Measurements from ENCODE around the gene C1GALT1C1L. TPM values are rescaled to one million over a fixed set of nuclear protein-coding genes. Genes with fewer than 3 reads are reported as not detected.

Gene C1GALT1C1L
- total and polyA plus RNA-seq, 2 of the 4 experiments (the other 2 are of a cell fraction), result 0.36 to 0.63 TPM

DNA sequence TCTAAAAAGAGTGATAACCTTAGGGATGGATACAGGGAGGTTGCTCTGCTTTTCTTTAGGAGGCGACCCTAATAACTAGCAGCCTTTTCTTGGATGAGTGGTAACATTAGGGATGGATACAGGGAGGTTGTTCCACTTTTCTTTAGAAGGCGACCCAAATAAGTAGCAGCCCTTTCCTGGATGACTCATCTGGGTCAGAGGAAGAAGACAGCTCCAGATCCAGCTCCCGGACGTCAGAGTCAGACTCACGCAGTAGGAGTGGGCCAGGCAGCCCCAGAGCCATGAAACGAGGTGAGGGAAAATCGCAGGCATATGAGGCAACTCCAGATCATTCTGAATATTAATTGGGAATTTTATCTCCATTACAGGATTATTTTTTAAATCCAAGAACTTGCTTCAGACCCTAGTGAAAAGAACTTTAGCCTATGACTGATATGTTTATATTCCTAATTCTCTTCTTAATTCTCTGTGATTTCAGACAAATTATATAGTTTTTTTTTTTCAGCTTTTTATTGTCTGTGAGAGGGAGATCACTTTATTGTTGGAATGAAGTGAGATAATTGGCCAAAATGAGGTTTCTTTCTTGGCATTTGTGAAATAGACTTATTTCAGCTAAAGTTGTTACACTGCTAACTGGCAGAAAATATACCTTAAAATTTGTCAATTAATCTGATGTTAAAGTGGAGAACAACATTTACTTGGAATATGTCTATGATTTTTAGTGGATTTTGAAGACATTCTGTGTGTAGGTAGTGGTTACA lies 31.2 kb upstream of the C1GALT1C1L start:
- peaks cover 5% of the 10 kb centered on the region; the same call in 1 of the 2 replicates for H3K4me1 ChIP-seq (ENCODE audit: control insufficient read depth, insufficient read depth, low read length)
- DNase-seq, result peak; percentile 87
- H2AK9ac ChIP-seq (replicated peaks; ENCODE audit: low read depth, low read length, poor library complexity), result no peak overlapping the region
- no CpG with 5 or more reads among the region's 7 CpGs for WGBS, 2 experiments (ENCODE audit: extremely low coverage in 2 of 2, insufficient read length in 1 of 2)
- no peak overlapping the region for H3K27ac ChIP-seq (ENCODE audit: insufficient read depth, low read length)
- no peak overlapping the region for H2BK5ac ChIP-seq (ENCODE audit: low read depth, low read length, poor library complexity, severe bottlenecking)
- H2AK5ac ChIP-seq (ENCODE audit: low read depth, low read length), result no peak overlapping the region
- no peaks in the 10 kb centered on the region for H3K79me1 ChIP-seq (ENCODE audit: low read depth in 1 of 2, low read length in 2 of 2)
- H2AFZ ChIP-seq (replicated peaks; ENCODE audit: low read length, poor library complexity), result peak overlapping the region; percentile 53
- ATAC-seq (ENCODE audit: low read depth), result peak; percentile 91
- no peak overlapping the region for H3K4me3 ChIP-seq (ENCODE audit: insufficient read depth, low read depth, low read length)
- H3K4ac ChIP-seq (ENCODE audit: low read depth, low read length), result no peak overlapping the region
- POLR2A ChIA-PET (ENCODE audit: unreplicated experiment), result no interaction called here
- H4K91ac ChIP-seq (ENCODE audit: insufficient read depth, low read depth, low read length), result no peak overlapping the region
- no peak overlapping the region for H3K14ac ChIP-seq (replicated peaks; ENCODE audit: low read depth, low read length)
- H3K36me3 ChIP-seq (ENCODE audit: control insufficient read depth, insufficient read depth, low read length), result peaks cover 2% of the 10 kb centered on the region; the same call in 1 of the 2 replicates
- CTCF ChIA-PET, result no interaction called here
- no peak overlapping the region for H3K56ac ChIP-seq (ENCODE audit: extremely low read depth, insufficient read depth, low read length)
- H3K18ac ChIP-seq (ENCODE audit: low read depth, low read length), result no peak overlapping the region
- H4K20me1 ChIP-seq (ENCODE audit: insufficient read depth, low read length), result no peaks in the 10 kb centered on the region
- dilution Hi-C loops (cut with HindIII; ENCODE audit: low sequenced_read_pairs, unreplicated experiment), result no loop called here
- in situ Hi-C loops (cut with MboI; ENCODE audit: low sequenced_read_pairs), result no loop called here
- H3K27me3 ChIP-seq (ENCODE audit: control insufficient read depth, insufficient read depth, low read length), result no peaks in the 10 kb centered on the region
- H3K9ac ChIP-seq (ENCODE audit: low read depth, low read length), result no peak overlapping the region
- H4K8ac ChIP-seq (ENCODE audit: low read depth in 2 of 2, low read length in 2 of 2), result no peak overlapping the region
- no peaks in the 10 kb centered on the region for H3K9me1 ChIP-seq (ENCODE audit: insufficient read depth, low read length)
- TF ChIP-seq FOS (IDR thresholded peaks at IDR 0.05; ENCODE audit: low read depth, low read length), result peak; percentile 73
- peak; percentile 67 for TF ChIP-seq CEBPB (IDR thresholded peaks at IDR 0.05; ENCODE audit: low read depth, low read length)
- TF ChIP-seq, protein P1, sequence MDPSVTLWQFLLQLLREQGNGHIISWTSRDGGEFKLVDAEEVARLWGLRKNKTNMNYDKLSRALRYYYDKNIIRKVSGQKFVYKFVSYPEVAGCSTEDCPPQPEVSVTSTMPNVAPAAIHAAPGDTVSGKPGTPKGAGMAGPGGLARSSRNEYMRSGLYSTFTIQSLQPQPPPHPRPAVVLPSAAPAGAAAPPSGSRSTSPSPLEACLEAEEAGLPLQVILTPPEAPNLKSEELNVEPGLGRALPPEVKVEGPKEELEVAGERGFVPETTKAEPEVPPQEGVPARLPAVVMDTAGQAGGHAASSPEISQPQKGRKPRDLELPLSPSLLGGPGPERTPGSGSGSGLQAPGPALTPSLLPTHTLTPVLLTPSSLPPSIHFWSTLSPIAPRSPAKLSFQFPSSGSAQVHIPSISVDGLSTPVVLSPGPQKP (IDR thresholded peaks at IDR 0.05; ENCODE audit: borderline replicate concordance, low read depth, low read length), result no peak
- no peak for TF ChIP-seq RFX5 (IDR thresholded peaks at IDR 0.05; ENCODE audit: low read depth, low read length)
- TF ChIP-seq MXI1 (IDR thresholded peaks at IDR 0.05; ENCODE audit: borderline replicate concordance, low read depth, low read length), result no peak
- TF ChIP-seq SMC3 (IDR thresholded peaks at IDR 0.05; ENCODE audit: low read depth, low read length), result no peak
- no peak overlapping the region for H2BK15ac ChIP-seq (ENCODE audit: low read depth, low read length)
- BruUV-seq (replicated peaks), result no TSS peak
- no peak overlapping the region for H3K4me2 ChIP-seq (ENCODE audit: low read depth, low read length)
- no peak overlapping the region for H2BK20ac ChIP-seq (ENCODE audit: low read depth, low read length)
- H3K23ac ChIP-seq (ENCODE audit: low read depth, low read length), result no peak overlapping the region
- no peak overlapping the region for H2BK120ac ChIP-seq (ENCODE audit: low read depth, low read length)
- intact Hi-C loops (cut with micrococcal nuclease), result no loop called here
- H3K9me3 ChIP-seq (ENCODE audit: control insufficient read depth, insufficient read depth, low read length), result no peaks in the 10 kb centered on the region
- H4K5ac ChIP-seq (ENCODE audit: low read depth, low read length), result no peak overlapping the region

Data from IMR-90 (cell line).